GM20431 (cell line): ENCODE data around the gene ADCY2.
"Not testable (repeated sequence)": the region's sequence is repeated elsewhere in the genome, so short reads cannot be mapped to it uniquely, and the experiment has no call there.

Experiments used
- in situ Hi-C: fragments of 300-500 bp; cut with MseI, MboI; formaldehyde crosslinking; loops from one replicate; pipeline ENCODE4 v1.15.0; 2020; ENCODE audit warnings: low sequenced_read_pairs; ENCODE audit not compliant: unreplicated experiment

The ADCY2 gene

GRCh38 chr5:7394889-7395431, 978 bp upstream of the ADCY2 start:
- in situ Hi-C loops, result no loop called here

GRCh38 chr5:7395432-7395946, 449 bp upstream of the ADCY2 start:
- in situ Hi-C loops, result no loop called here

GRCh38 chr5:7396713-7397454, 946 bp downstream of the ADCY2 start:
- in situ Hi-C loops, result no loop called here

GRCh38 chr5:7397937-7398336, 2.0 kb downstream of the ADCY2 start:
- in situ Hi-C loops, result no loop called here

- in situ Hi-C loops, result no loop called here
Observed at GRCh38 chr5:7398596-7399280, 2.8 kb downstream of the ADCY2 start.

GRCh38 chr5:7405277-7405676, 9.3 kb downstream of the ADCY2 start:
- in situ Hi-C loops, result no loop called here

- in situ Hi-C loops, result no loop called here
Observed at GRCh38 chr5:7410936-7411511, 15.1 kb downstream of the ADCY2 start.

GRCh38 chr5:7412409-7412808, 16.5 kb downstream of the ADCY2 start:
- in situ Hi-C loops, result no loop called here

- in situ Hi-C loops, result no loop called here
Observed at GRCh38 chr5:7415123-7415522, 19.2 kb downstream of the ADCY2 start.

GRCh38 chr5:7415587-7416535, 19.9 kb downstream of the ADCY2 start:
- in situ Hi-C loops, result no loop called here

GRCh38 chr5:7418276-7418675, 22.3 kb downstream of the ADCY2 start:
- in situ Hi-C loops, result no loop called here

GRCh38 chr5:7419367-7419766, 23.4 kb downstream of the ADCY2 start:
- in situ Hi-C loops, result no loop called here

- in situ Hi-C loops, result no loop called here
Observed at GRCh38 chr5:7419846-7420245, 23.9 kb downstream of the ADCY2 start.

GRCh38 chr5:7420510-7421280, 24.8 kb downstream of the ADCY2 start:
- in situ Hi-C loops, result no loop called here

GRCh38 chr5:7422316-7423106, 26.6 kb downstream of the ADCY2 start:
- in situ Hi-C loops, result no loop called here

- in situ Hi-C loops, result not testable (repeated sequence)
Observed at GRCh38 chr5:7423231-7423630, 27.3 kb downstream of the ADCY2 start.

- in situ Hi-C loops, result no loop called here
Observed at GRCh38 chr5:7425830-7426229, 29.9 kb downstream of the ADCY2 start.

- in situ Hi-C loops, result no loop called here
Observed at GRCh38 chr5:7426284-7426683, 30.3 kb downstream of the ADCY2 start.
